ENCODE measurements around the gene OR6V1.

Gene OR6V1

GRCh38 chr7:143052041-143052440 lies at the start of gene OR6V1:
Gene OR6V1, plus strand, starts transcription at chr7:143052341. Its CDS starts 0 bp downstream, at chr7:143052341.
- intact Hi-C loops (cut with DNase I): no loop called here

DNA sequence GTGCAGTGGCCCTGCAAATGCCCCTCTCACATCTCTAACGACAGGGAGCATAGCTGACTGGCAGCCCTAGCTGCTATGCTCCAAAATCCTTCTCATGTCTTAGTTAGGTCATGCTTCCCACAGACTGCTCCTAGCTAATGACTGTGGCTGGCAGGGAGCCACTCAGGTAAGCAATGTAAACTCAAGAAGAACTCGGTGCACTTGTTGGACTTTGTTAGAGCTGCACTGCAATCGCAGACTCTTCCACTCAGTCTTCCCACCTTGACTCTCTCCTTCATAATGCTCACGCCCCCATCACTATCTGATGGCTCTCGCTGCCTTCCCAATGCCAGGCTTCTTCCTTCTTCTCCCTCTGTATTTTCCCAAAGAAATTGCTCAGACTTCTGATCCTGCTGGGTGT lies 49.2 kb upstream of the OR6V1 start:
- intact Hi-C loops (cut with DNase I): loop anchor here (2.0 kb wide), 1 partner anchor 148 kb away; the partner anchor contains the start of gene EPHB6
- DNase-seq: no peak

More at GRCh38 chr7:143052041-143052440, at the start of gene OR6V1:
- DNase-seq: no peak

- no peak for DNase-seq
These were observed 48.6 kb upstream of the OR6V1 start for GRCh38 chr7:143003393-143004051.

DNA sequence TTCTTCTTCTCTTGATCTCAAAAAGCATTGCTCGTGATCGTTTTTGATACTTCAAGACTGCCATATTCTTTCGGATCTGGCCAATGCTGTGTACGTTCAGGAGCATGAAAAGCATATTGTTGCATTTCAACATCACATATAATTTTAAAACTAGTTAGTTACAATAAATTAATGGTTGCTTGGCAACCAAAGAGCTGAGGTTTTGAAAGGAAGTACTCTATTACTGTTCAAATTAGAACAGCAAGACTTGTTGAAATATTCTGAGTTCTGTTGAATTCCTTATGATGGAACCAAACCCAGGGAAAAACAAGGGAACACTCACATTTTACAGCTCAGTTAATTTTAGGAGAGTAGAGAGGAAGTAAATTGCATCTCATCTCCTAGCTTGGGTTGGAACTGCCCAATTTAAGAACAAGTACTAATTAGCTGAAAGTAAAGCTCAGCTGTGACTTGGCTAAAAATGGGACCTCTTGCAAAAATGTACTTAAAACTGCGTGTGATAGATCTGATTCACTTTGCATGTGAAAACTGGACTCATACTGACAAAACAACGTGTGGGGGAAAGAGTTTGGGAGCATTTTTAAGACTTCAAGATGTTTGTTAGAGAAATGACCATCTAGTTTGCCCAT lies 46.4 kb upstream of the OR6V1 start:
- intact Hi-C loops (cut with DNase I): no loop called here
- DNase-seq: no peak

More at GRCh38 chr7:143003393-143004051, 48.6 kb upstream of the OR6V1 start:
- intact Hi-C loops (cut with DNase I): loop anchor here (2.0 kb wide), 1 partner anchor 149 kb away; the partner anchor contains the start of gene EPHB6

GRCh38 chr7:143008007-143008901 lies 43.9 kb upstream of the OR6V1 start:
- intact Hi-C loops (cut with DNase I): loop anchor here (1.0 to 2.0 kb wide), 2 partner anchors 155 to 207 kb away; no protein-coding TSS in a partner anchor
- peak; percentile 66 to 97 (median 84) for DNase-seq

DNA sequence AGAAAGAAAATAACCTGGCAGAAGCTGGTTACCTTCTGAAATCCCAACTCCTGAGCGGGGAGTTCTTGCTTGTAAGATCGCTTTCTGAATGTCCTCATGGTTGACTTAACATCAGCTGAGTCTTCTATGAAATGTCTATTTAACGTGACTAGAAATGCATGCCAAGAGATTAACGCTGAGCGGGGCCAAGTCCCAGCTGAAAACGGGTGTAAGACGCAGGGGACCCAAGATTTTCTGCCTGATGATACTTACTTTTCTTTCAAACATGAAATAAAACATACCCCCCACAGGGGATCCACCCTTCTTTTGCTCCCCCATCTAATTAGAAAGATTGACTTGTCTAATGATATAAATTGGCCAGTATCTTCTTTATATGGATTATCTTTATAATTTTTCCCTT lies 40.1 kb upstream of the OR6V1 start:
- intact Hi-C loops (cut with DNase I): no loop called here
- no peak for DNase-seq

DNA sequence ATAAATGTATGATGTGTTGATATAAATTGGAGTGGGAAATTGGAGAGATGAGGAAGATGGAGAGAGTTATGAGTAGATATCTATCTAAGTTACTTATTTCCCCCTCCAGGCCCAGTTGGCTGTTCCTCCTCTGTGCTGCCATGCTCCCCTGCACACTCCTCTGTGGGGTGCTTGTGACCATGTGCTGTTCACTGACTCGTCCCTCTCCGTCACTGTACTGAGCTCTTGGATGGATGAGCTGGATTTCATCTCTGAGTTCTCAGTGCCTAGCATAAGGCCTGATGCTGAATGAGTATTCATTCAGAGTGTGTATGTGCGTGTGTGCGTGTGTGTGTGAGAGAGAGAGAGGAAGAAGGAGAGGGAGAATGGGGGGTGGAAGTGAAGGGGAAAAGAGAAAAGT lies 39.7 kb upstream of the OR6V1 start:
- DNase-seq: no peak

DNA sequence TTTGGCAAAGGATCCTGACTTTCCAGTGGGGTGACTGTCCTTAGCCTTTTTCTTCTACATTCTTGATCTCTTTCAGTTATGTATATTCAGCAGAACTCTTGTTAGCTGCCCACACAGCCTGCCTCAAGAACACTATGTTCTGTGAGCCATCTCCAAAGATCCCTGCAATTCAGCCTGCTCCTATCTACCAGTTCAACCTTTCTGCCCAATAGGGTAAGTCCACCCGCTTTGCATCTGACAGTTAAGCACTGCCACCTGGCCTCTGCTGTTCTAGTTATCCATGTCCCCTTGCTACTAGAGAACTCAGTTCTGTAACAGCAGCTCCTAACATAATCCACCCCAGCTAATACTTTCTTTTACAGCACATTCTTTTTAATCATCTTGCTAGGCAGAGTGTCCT lies 38.7 kb upstream of the OR6V1 start:
- peak in 1 of 10 donors; percentile 16 for DNase-seq

More for the DNA sequence above, 39.7 kb upstream of the OR6V1 start:
- intact Hi-C loops (cut with DNase I): no loop called here

DNA sequence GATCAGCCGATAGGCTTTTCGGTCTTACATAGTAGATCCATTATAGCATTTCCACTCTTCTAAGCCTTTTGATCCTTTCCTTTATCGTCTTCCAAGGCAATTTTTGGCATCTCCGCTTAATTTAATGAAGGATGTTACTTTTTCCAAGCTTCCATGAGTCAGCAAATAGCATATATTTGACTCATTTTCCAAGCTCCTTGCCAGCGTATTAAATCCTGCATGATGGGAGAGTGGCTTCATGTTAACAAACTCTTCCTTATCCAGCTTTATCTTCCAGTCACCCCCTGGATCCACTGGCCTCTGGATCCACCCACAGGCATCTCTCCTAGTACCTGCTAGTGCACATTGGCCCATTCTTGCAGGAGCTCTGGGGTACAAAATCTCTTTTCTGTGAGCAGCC lies 38.2 kb upstream of the OR6V1 start:
- DNase-seq: peak in 1 of 10 donors; percentile 56
- intact Hi-C loops (cut with DNase I): no loop called here

More for the DNA sequence above, 38.7 kb upstream of the OR6V1 start:
- intact Hi-C loops (cut with DNase I): no loop called here

GRCh38 chr7:143015084-143015483 lies 37.1 kb upstream of the OR6V1 start:
- no peak for DNase-seq
- intact Hi-C loops (cut with DNase I): no loop called here

GRCh38 chr7:143015926-143016490 lies 36.1 kb upstream of the OR6V1 start:
- DNase-seq: no peak
- intact Hi-C loops (cut with DNase I): no loop called here

DNA sequence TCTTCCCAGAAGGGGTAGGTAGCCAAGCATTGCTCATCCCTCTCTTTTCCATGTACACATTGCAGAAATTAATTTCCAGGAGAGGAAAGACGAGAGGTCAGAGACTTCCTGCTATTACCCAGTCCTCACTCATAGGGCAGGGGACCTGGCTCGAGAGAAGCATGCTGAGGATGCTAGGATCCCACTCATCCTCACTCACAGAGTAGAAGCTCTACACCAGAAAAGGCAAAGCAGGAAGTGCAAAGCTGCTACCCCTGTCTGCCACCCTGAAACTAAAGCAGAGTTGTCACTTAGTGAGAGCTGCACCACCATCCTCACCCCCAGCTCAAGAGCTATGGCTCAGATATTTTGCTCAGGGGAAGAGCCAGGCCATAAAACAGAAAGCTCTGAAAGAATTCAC lies 35.1 kb upstream of the OR6V1 start:
- no peak for DNase-seq
- intact Hi-C loops (cut with DNase I): no loop called here

- no peak for DNase-seq
- intact Hi-C loops (cut with DNase I): no loop called here
These were observed 33.2 kb upstream of the OR6V1 start for GRCh38 chr7:143018931-143019330.

DNA sequence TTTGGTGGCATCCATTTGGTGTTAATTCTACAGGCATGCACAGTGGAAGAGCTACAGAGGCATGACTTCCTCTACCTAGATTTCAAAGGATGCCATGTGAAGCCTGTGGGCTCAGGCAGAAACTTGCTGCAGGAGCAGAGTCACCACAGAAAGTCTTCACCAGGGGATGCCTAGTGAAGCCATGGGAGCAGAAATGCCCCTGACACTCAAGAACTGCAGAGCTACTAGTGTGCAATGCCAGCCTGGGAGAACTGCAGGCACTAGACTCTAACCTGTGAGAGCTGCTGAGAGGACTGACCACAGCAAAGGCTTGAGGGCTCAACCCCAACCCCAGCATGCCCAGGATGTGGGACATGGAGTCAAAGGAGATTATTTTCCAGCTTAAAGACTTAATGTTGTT lies 29.1 kb upstream of the OR6V1 start:
- intact Hi-C loops (cut with DNase I): no loop called here

GRCh38 chr7:143025371-143025770 lies 26.8 kb upstream of the OR6V1 start:
- intact Hi-C loops (cut with DNase I): no loop called here
- no peak for DNase-seq

More for the DNA sequence above, 29.1 kb upstream of the OR6V1 start:
- DNase-seq: no peak

DNA sequence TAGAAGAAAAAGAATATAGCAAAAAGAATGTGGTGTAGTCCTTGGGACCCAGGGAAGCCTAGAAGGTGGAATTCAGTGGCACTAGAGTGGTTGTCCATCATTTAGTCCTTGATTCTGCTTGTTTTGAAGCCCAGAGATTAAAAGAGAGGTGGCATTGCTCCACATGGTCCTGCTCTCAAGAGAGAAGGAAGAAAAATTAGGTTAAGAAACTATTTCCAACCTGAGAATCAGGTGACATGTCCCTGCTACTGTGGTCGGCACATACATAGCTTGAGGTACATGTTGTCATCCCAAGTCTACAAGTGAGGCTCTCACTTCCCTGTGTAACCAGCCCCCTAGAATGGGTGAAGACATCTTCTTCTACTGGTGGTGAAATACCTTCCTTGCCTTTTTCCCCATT lies 25.1 kb upstream of the OR6V1 start, which contains the start of gene OR9A2:
Gene OR9A2, minus strand, starts transcription at position 101 of the 400 bp plus-strand sequence. Its CDS starts 0 bp downstream, at position 101.
- intact Hi-C loops (cut with DNase I): no loop called here
- no peak for DNase-seq

- intact Hi-C loops (cut with DNase I): no loop called here
- no peak for DNase-seq
These were observed 24.5 kb upstream of the OR6V1 start for GRCh38 chr7:143027683-143028082.

DNA sequence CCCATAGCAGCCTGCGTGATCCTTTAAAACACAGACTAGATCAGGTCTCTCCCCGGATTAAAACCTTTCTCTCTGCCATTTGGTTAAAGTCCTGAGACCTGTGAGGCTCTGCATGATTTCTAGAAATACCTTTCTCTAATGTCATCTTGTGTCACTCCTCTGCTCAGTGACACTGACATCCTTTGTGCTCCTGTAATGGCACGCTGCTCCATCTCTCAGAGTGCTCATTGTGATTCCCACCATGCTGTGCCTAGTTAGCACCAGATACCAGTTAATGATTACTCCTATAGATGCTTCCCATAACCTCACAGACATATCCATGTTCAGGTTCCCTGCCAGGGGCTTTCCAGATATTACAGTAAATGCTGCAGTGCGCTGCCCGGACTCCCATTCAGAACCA lies 13.5 kb upstream of the OR6V1 start:
- intact Hi-C loops (cut with DNase I): no loop called here
- no peak for DNase-seq

GRCh38 chr7:143040209-143040715 lies 11.9 kb upstream of the OR6V1 start:
- intact Hi-C loops (cut with DNase I): no loop called here
- DNase-seq: no peak

DNA sequence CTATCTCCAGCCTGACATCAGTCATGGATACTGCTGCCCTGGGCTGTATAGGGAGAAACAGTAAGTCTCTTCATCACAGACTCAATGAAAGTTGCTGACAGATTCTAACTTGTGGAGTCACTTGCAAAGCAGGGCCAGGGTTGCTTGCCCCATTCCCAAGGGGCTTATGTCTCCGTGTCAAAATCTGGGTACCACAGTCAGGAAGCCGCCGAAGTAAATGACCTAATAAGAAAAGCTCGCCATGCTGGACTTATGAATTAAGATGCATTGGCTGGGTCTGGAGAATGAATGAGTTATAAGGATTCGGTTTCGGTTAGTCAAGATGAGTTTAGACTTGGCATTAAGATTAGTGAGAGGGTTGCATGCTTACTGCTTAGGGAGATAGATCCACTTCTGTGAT lies 10.8 kb upstream of the OR6V1 start:
- DNase-seq: no peak
- intact Hi-C loops (cut with DNase I): no loop called here

Measured in posterior cingulate gyrus (tissue), 11 donors.